Gastroesophageal sphincter (tissue), 3 donors: Measurements from ENCODE around the gene S100A12.

Experiments used
- POLR2A ChIP-seq, 2 donors: fragments of 450-650 bp; IDR thresholded peaks; one replicate each; pipeline ENCODE4 v1.6.1; 2017; ENCODE audit warnings: antibody characterized with exemption in 2 of 2, mild to moderate bottlenecking in 2 of 2, moderate library complexity in 1 of 2
- POLR2AphosphoS5 ChIP-seq: sonication (generic); formaldehyde crosslinking; IDR thresholded peaks from one replicate; pipeline ENCODE4 v1.6.1; 2017; ENCODE audit warnings: antibody characterized with exemption
- TF ChIP-seq, protein P1 (sequence below), 4 experiments: fragments of 200-600 bp in 2 of 4; fragments of 450-650 bp in 2 of 4; sonication (generic) in 1 of 4; IDR thresholded peaks; one replicate each; pipeline ENCODE4 v1.5.1; 2017 to 2019; ENCODE audit warnings: antibody characterized with exemption in 4 of 4, mild to moderate bottlenecking in 2 of 4, moderate library complexity in 2 of 4

GRCh38 chr1:153379591-153379990, 4.2 kb upstream of the S100A12 start:
- TF ChIP-seq, protein P1, sequence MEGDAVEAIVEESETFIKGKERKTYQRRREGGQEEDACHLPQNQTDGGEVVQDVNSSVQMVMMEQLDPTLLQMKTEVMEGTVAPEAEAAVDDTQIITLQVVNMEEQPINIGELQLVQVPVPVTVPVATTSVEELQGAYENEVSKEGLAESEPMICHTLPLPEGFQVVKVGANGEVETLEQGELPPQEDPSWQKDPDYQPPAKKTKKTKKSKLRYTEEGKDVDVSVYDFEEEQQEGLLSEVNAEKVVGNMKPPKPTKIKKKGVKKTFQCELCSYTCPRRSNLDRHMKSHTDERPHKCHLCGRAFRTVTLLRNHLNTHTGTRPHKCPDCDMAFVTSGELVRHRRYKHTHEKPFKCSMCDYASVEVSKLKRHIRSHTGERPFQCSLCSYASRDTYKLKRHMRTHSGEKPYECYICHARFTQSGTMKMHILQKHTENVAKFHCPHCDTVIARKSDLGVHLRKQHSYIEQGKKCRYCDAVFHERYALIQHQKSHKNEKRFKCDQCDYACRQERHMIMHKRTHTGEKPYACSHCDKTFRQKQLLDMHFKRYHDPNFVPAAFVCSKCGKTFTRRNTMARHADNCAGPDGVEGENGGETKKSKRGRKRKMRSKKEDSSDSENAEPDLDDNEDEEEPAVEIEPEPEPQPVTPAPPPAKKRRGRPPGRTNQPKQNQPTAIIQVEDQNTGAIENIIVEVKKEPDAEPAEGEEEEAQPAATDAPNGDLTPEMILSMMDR (IDR thresholded peaks at IDR 0.05), result no peak
- no peak for TF ChIP-seq POLR2AphosphoS5
- TF ChIP-seq POLR2A (IDR thresholded peaks at IDR 0.05), result no peak
